SU-DHL-6 (cell line): Measurements from ENCODE around the gene KRTAP5-6.

Experiments used
- H2AFZ ChIP-seq: fragments of 200-600 bp; sonication (generic); 2 replicates; pipeline ENCODE4 v1.6.1; 2014; ENCODE audit warnings: low read depth, mild to moderate bottlenecking, moderate library complexity, mixed read lengths, antibody characterized with exemption, low read length; ENCODE audit not compliant: severe bottlenecking
- H3F3A ChIP-seq: fragments of 200-600 bp; shearing (Covaris generic); 2 replicates; pipeline ENCODE4 v1.6.0; 2016; ENCODE audit warnings: antibody characterized with exemption, mild to moderate bottlenecking; ENCODE audit not compliant: insufficient read depth
- H3K27ac ChIP-seq: fragments of 200-600 bp; sonication (generic); 2 replicates; pipeline ENCODE4 v1.5.1; 2016; ENCODE audit warnings: low read depth, mild to moderate bottlenecking, low read length, moderate library complexity, mixed read lengths
- H3K27me3 ChIP-seq: fragments of 200-600 bp; sonication (generic), shearing (Covaris generic); 2 replicates; pipeline ENCODE4 v1.6.0; 2014; ENCODE audit warnings: mild to moderate bottlenecking, low read length
- H3K36me3 ChIP-seq: fragments of 200-600 bp; sonication (generic); 2 replicates; pipeline ENCODE4 v1.6.1; 2014; ENCODE audit warnings: mild to moderate bottlenecking, low read length, mixed read lengths
- H3K4me2 ChIP-seq: fragments of 300-600, 200-600 bp; shearing (Covaris generic), sonication (generic); 2 replicates; pipeline ENCODE4 v1.6.0; 2014; ENCODE audit warnings: low read length, low read depth, mild to moderate bottlenecking; ENCODE audit not compliant: poor library complexity, severe bottlenecking
- H3K4me3 ChIP-seq: fragments of 200-600 bp; sonication (generic); 2 replicates; pipeline ENCODE4 v1.5.1; 2014; ENCODE audit warnings: antibody characterized with exemption, low read length, mild to moderate bottlenecking, mixed read lengths; ENCODE audit not compliant: insufficient read depth, poor library complexity, severe bottlenecking
- H3K79me2 ChIP-seq: fragments of 200-600 bp; sonication (generic); 2 replicates; pipeline ENCODE4 v1.6.1; 2014; ENCODE audit warnings: mild to moderate bottlenecking, low read length, moderate library complexity; ENCODE audit not compliant: insufficient read depth
- H3K9ac ChIP-seq: fragments of 200-600 bp; sonication (generic); 2 replicates; pipeline ENCODE4 v1.7.0; 2014; ENCODE audit warnings: mild to moderate bottlenecking, low read length
- H3K9me2 ChIP-seq: fragments of 200-600 bp; sonication (generic); replicated peaks from 2 replicates; pipeline ENCODE4 v1.6.1; 2014; ENCODE audit warnings: low read length; ENCODE audit not compliant: insufficient read depth
- H3K9me3 ChIP-seq: fragments of 200-600 bp; sonication (generic); 2 replicates; pipeline ENCODE4 v1.6.1; 2014; ENCODE audit warnings: low read length, mixed read lengths; ENCODE audit not compliant: insufficient read depth
- H4K20me1 ChIP-seq: fragments of 200-600 bp; sonication (generic); 2 replicates; pipeline ENCODE4 v1.6.1; 2014; ENCODE audit warnings: low read depth, mild to moderate bottlenecking, antibody characterized with exemption, low read length, moderate library complexity, mixed read lengths
- EZH2phosphoT487 ChIP-seq: fragments of 200-600 bp; sonication (generic), shearing (Covaris generic); conservative IDR thresholded peaks from 2 replicates; pipeline ENCODE4 v1.6.1; 2018; ENCODE audit warnings: mild to moderate bottlenecking, antibody characterized with exemption, low read length, moderate library complexity, mixed read lengths
- TF ChIP-seq, protein P1 (sequence below): fragments of 200-600 bp; sonication (generic); IDR thresholded peaks from one replicate; pipeline ENCODE4 v1.5.1; 2017; ENCODE audit warnings: antibody characterized with exemption, mild to moderate bottlenecking, low read length, moderate library complexity; ENCODE audit not compliant: insufficient read depth, poor library complexity, severe bottlenecking

Gene KRTAP5-6

DNA sequence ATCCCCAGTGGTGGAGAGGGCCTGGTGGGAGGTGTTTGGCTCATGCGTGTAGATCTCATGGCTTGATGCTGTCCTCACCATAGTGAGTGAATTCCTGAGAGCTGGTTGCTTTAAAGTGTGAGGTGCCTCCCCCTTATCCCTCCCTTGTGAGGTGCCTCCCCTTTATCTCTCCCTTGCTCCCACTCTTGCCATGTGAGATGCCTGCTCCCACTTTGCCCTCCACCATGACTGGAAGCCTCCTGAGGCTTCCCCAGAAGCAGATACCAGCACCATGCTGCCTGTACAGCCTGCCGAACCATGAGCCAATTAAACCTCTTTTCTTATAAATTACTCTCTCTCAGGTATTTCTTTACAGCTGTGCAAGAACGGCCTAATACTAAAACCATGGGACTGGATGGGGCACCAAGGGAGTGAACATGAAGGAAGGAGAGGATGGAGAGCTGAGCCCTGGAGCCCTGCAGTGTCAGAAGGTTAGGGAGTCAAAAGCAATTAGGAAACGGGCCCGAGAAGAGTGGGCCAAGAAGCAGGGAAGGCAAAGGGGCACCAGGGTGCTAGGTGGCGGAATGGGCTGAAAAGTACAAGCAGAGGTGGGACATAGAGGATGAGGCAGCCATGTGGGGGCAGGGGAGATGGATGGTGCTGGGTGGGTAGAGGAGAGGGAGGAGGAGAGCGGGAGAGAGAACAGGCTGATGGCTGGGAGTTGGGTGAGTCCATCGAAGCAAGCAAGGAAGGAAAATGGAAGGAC, 44.0 kb downstream of the KRTAP5-6 start:
- Histone ChIP-seq H3K4me3 (no peak overlapping the region), H3K4me2 (no peak overlapping the region), H3K79me2 (no peaks in the 10 kb centered on the region), H4K20me1 (no peaks in the 10 kb centered on the region), H2AFZ (no peak overlapping the region), H3K27me3 (no peaks in the 10 kb centered on the region), H3F3A (no peaks in the 10 kb centered on the region), H3K9me2 (no peaks in the 10 kb centered on the region), H3K9ac (no peak overlapping the region), H3K36me3 (no peaks in the 10 kb centered on the region), H3K9me3 (peaks cover 16% of the 10 kb centered on the region; the same call in 1 of the 2 replicates), H3K27ac (no peak overlapping the region)
- TF ChIP-seq EZH2phosphoT487: no peak
- TF ChIP-seq, protein P1, sequence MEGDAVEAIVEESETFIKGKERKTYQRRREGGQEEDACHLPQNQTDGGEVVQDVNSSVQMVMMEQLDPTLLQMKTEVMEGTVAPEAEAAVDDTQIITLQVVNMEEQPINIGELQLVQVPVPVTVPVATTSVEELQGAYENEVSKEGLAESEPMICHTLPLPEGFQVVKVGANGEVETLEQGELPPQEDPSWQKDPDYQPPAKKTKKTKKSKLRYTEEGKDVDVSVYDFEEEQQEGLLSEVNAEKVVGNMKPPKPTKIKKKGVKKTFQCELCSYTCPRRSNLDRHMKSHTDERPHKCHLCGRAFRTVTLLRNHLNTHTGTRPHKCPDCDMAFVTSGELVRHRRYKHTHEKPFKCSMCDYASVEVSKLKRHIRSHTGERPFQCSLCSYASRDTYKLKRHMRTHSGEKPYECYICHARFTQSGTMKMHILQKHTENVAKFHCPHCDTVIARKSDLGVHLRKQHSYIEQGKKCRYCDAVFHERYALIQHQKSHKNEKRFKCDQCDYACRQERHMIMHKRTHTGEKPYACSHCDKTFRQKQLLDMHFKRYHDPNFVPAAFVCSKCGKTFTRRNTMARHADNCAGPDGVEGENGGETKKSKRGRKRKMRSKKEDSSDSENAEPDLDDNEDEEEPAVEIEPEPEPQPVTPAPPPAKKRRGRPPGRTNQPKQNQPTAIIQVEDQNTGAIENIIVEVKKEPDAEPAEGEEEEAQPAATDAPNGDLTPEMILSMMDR: no peak

DNA sequence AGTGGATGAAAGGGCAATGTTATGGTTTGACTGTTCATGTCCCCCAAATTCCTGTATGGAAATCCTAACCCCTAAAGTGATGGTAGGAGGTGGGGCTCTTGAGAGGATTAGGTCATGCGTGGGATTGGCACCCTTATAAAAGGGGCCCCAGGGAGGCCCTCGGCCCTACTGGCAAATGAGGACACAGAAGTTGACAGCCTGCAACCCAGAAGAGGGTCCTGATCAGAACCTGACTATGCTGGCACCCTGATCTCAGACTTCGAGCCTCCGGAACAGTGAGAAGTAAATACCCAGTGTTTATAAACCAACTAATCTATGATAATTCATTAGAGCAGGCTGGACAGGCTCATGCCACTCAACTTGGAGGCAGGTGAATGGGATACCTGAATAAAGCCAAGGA, 44.7 kb downstream of the KRTAP5-6 start:
- H3F3A ChIP-seq: no peaks in the 10 kb centered on the region
- TF ChIP-seq EZH2phosphoT487: no peak
- TF ChIP-seq, protein P1: no peak
- H3K9ac ChIP-seq: no peak overlapping the region
- H3K4me3 ChIP-seq: no peak overlapping the region
- H3K27ac ChIP-seq: no peak overlapping the region
- H4K20me1 ChIP-seq: no peaks in the 10 kb centered on the region
- H3K9me2 ChIP-seq: no peaks in the 10 kb centered on the region
- H3K79me2 ChIP-seq: no peaks in the 10 kb centered on the region
- no peaks in the 10 kb centered on the region for H3K27me3 ChIP-seq
- peaks cover 9% of the 10 kb centered on the region; the same call in 1 of the 2 replicates for H3K9me3 ChIP-seq
- H3K4me2 ChIP-seq: no peak overlapping the region
- H2AFZ ChIP-seq: no peak overlapping the region
- H3K36me3 ChIP-seq: no peaks in the 10 kb centered on the region

DNA sequence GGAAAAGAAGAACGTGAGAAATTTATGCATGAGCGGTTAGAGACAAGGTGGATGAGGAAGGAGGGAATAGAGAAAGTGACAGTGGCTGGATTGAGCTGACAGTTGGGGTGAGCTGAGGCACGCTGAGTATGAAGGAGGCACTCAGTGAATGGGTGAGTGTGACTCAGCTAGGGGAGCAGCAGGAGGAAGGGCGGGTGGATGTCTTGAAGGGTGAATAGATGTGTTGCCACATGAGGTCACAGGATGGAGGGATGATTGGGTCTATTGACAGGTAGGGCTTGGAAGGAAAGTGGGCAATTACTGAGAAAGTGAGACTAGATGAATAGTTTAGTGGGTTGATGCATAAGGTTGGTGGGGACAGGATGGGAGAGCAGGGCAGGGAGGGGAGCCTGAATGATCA, 45.4 kb downstream of the KRTAP5-6 start:
- H3K79me2 ChIP-seq: no peaks in the 10 kb centered on the region
- no peaks in the 10 kb centered on the region for H3K36me3 ChIP-seq
- no peak overlapping the region for H3K4me3 ChIP-seq
- H3F3A ChIP-seq: no peaks in the 10 kb centered on the region
- no peaks in the 10 kb centered on the region for H3K9me2 ChIP-seq
- no peak overlapping the region for H2AFZ ChIP-seq
- H4K20me1 ChIP-seq: no peaks in the 10 kb centered on the region
- peaks cover 5% of the 10 kb centered on the region; the same call in 1 of the 2 replicates for H3K9me3 ChIP-seq
- H3K27me3 ChIP-seq: no peaks in the 10 kb centered on the region
- no peak overlapping the region for H3K27ac ChIP-seq
- no peak overlapping the region for H3K9ac ChIP-seq
- TF ChIP-seq, protein P1: no peak
- TF ChIP-seq EZH2phosphoT487: no peak
- H3K4me2 ChIP-seq: no peak overlapping the region
